Cerebellar cortex (tissue), 1 donor: Measurements from ENCODE around the gene CLASP1.
"Not testable (repeated sequence)": the region's sequence is repeated elsewhere in the genome, so short reads cannot be mapped to it uniquely, and the experiment has no call there.

ENCODE experiments used
- DNase-seq: peaks from one replicate; pipeline ENCODE4 v3.0.0-alpha.2; 2015; ENCODE audit warnings: low spot score

The CLASP1 gene

DNA sequence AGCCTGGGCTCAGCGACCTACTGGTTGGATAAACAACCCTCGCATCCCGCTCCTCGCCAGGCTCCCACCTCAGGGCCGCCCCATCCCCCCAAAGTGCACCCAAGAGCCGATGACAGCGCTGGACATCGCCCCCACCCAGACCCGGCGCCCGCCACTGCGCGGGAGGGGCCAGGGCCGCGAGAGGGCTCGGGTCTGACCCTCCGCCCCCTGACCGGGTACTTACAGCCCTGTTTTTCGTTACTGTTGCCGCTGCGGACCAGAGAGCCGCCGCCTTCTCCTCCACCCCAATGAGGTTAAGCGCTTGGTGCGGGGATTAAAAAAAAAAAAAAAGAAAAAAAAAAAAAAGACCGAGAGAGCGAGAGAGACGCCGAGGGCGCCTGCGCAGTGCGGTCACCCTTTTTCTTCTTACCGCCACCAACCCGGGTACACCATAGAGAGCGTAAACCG, at the start of gene CLASP1:
CLASP1 (minus strand) TSS at position 314 of the 447 bp plus-strand sequence. CDS start 43,567 bp downstream, outside the sequence.
- DNase-seq, result no peak

DNA sequence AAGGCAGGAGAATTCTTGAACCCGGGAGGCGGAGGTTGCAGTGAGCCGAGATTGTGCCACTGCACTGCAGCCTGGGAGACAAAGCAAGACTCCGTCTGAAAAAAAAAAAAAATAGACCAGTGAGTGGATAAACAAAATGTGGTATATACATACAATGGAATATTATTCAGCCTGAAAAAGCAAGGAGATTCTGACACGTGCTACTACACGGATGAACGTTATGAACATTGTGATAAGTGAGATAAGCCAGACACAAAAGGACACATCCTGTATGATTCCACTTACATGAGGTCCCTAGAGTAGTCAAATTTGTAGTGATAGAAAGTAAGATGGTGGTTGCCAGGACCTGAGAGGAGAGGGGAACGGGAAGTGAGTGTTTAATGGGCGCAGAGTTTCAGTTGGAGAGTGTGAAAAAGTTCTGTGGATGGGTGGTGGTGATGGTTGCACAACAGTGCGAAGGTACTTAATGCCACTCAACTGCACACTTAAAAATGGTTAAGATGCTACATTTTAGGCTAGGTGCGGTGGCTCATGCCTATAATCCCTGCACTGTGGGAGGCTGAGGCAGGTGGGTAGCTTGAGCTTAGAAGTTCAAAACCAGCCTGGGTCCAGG, 49.2 kb upstream of the CLASP1 start:
- no peak for DNase-seq

DNA sequence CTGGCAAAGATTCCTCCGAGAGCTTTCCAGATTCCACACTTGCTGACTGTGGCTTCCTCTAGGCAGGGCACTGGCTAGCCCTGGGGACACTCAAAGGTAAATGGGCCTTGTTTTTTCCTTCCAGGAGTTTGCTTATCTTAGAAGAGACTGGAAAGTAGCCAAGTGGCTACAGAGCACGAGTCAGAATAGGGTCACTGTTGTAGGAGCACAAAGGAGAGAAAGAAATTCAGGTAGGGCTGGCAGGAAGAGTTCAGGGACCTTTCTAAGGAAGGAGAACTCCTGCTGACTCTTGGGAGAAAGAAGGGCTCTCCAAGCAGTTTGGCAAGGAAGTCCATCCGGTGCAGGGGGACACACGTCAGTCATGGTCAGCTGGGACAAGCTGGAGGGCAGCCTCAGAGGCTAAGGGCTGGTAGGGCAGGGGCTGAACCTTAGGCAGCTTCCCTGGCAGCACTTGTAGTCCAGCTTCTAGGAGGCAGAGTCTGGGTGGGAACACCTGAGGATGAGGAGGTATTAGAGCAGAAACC, 47.9 kb upstream of the CLASP1 start:
- DNase-seq, result no peak

DNA sequence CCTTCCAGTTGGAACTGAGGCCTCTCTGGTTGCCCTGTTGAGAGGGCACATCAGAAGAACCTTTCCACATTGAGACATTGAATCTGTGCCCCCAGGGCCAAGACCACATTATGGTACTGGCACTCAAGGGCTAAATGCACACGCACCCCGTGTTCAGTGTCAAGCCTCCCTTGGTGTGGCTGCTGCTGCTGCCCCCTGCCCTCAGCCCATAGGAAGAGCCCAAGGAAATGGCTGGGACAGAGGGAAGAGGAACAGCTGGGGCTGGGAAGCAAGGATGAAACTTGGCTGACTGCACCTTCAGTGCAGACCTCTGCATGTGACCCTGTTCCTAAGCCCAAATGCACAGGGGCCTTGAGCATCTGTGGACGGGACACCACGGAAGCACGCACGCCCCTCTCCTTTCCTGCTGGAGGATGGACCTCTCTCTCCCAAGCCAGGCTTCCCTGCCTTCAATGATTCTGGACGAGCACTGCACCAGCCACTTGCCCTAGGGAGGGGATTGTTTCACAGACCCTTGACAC, 47.2 kb upstream of the CLASP1 start:
- no peak for DNase-seq

DNA sequence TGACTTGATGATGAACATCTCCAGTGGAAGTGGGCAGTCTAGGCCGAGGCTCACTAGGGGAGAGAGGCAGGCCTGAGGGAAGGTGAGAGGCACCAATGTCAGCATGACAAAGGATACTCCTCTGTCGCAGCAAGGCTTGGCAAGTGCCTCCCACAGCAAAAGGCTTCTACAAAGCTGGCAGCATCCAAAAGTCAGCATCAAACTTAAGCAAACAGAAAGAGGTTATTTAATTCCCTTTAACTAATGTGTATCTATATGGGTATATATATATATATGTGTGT, 45.8 kb upstream of the CLASP1 start:
- DNase-seq, result no peak

DNA sequence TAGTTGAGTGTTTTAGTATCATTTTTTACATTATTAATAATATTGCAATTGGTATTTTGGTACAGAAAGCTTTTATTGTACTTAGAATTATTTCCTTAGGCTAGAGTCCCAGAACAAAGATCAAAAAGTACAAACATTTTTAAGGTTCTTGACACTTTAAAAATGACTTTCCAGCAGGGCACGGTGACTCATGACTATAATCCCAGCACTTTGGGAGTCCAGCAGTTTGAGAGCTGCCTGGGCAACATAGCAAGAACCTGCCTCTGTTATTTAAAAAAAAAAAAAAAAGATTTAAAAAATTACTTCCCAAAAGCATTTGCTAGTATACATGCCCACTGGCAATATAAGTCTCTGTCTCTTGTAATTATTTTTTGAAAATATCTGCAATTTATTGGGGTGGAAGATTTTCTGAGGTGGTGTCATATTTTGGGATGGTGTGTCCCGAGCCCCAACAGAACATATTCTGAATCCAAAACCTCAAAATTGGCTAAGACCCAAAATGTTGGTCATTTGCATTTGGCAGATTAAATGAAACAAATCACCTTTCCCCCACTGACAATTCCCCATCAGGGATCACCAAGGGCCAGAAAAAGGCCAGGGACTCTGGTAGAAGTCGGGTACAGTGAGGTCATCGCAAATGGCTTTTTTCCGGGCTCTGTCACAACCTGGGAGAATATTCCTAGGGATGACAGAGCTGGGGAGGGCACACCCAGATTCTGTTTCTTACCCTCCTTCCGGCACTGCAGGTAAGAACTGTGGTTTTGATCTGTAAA, 45.3 kb upstream of the CLASP1 start:
- no peak for DNase-seq

DNA sequence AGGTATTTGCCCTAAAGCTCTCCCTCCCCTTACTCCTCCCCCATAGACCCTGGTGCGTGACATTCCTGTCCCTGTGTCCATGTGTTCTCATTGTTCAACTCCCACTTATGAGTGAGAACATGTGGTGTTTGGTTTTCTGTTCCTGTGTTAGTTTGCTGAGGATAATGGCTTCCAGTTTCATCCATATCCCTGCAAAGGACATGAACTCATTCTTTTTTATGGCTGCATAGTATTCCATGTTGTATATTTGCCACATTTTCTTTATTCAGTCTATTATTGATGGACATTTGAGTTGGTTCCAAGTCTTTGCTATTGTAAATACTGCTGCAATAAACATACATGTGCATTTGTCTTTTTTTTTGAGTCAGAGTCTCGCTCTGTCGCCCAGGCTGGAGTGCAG, 41.3 kb upstream of the CLASP1 start:
- not testable (repeated sequence) for DNase-seq

DNA sequence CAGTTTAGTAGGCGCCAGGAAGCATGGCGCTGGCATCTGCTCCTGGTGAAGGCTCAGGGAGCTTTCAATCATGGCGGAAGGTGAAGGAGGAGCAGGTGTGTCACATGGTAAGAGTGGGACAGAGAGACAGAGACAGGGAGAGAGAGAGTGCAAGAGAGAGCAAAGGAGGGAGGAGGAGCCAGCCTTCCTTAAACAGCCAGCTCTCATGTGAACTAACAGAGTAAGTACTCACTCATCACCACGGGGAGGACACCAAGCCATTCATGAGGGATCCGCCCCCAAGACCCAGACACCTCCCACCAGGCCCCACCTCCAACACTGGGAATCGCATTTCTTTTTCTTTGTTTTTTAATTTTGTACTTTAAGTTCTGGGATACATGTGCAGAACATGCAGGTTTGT, 40.8 kb upstream of the CLASP1 start:
- no peak for DNase-seq

DNA sequence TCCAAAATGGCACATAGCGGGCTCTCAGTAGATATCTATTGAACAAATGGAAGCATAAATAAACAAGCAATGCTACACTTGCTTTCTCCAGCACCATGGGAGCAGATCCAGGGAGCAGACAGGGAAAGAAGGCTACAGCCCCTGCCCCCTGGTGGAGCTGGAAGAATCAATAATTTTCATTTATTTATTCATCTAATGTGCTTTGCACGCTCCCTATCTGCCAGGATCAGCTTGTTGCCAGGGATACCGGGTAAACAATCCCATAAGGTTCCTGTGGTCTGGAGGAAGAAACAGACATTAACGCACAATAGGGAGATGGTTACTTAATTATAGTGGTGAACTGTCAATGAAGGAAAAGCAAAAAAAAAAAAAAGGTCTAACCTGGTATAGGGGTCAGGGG, 40.1 kb upstream of the CLASP1 start:
- peak; percentile 14 for DNase-seq

DNA sequence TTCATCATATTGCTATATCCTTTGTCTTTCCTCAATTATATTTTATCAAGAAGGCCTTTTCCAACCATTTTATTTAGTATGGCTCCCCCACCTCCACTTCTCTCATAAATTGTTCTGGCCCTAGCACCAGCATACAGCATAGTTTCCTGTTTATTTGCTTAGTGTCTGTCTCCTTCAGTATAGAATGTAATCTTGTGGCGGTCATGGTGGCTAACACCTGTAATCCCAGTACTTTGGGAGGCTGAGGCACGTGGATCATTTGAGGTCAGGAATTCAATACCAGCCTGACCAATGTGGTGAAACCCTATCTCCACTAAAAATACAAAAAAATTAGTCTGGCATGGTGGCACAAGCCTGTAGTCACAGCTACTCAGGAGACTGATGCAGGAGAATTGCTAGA, 39.6 kb upstream of the CLASP1 start:
- DNase-seq, result no peak

DNA sequence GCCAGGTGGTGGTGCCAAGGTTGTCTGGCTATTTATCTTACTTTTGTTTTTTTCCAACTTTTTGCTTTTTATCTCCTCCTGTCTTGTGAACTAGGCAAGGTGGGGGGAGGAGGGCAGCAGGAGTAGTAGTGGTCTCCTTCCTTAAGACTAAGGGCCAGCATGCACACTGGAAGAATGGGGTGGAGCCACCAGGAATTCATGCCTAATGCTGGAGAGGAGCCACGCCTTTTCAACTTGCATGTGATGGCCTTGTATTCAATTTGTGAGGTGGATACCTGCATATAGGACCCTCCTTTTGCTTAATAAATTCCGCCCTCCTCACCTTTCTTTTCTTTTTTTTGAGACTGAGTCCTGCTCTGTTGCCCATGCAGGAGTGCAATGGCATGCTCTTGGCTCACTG, 37.6 kb upstream of the CLASP1 start:
- no peak for DNase-seq

DNA sequence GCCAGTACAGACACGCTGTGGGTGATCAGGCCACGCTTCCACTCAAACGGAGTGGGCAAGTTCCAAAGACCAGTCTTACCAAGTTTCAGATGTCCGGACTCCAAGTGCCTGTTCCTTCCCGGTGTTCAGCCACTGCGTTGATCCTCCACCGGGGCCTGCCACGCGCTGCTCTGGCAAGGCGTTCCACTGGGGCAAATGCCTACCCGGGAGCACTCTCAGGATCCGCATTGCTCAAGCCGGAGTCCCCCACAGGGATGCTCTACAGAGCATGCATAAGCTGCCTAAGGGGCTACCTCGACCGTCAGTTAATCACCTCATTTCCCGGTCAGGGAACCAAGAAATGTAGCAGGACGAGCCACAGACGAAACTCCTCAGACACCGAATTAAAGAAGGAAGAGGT, 37.0 kb upstream of the CLASP1 start:
- DNase-seq, result no peak

DNA sequence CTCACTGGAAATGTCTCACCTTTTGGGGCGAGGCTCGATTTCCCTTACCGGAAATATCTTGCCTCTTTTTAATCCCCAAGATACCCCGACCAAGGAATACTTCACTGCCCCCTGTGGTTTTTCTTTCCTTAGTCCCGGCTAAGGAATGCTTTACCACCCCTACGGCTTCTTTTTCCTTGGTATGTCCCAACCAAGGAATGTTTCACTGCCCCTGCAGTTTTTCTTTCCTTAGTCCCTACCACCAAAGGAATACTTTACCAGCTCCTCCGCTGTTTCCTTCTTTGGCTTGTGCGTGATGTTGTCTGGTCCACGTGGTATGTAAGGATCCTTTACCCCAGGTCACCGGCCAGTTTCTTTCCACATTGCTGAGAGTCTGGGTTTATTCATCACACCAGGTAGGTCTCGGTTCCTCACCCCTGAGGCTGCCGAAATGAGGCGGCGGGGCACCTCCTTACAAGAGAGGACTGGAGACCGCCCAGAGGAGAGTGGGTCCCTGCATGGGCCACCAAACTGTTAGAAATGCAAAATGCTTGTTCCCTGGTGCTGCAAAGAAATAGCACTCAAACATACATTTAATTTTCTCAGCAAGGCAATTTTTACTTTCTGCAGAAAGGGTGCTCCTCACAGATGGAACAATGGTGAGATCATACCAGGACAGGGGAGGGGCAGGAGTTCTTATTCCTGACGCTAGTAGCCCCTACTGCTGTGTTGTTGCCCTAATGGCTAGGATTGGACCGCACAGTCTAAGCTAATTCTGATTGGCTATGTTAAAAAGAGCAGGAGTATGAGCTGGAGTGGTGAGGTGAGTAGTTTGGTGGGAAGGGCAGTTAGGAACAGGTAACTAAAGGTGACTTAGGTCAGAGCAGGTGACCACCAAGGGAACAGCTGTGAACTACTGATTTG, 33.4 kb upstream of the CLASP1 start:
- DNase-seq, result no peak

DNA sequence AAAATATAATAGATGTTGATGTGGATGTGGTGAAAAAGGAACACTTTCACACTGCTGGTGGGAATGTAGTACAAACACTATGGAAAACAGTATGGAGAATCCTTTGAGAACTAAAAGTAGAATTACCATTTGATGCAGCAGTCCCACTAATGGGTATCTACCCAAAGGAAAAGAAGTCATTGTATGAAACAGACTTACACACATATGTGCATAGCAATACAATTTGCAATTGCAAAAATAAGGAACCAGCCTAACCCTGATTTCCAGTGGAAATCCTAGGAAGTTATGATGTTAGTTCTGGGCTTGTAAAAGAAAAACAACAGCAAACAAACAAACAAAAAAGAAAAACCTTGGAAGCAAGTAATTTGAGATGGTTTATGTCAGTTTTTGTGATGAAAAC, 28.6 kb upstream of the CLASP1 start:
- no peak for DNase-seq

DNA sequence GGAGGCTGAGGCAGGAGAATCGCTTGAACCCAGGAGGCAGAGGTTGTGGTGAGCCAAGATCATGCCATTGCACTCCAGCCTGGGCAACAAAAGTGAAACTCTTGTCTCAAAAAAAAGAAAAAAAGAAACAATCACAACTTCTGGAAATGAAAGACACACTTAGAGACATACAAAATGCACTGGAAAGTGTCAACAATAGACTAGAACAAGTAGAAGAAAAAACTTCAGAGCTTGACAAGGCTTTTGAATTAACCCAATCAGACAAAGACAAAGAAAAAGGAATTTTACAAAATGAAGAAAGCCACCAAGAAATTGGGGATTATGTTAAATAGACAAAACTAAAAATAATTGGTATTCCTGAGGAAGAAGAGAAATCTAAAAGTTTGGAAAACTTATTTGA, 22.4 kb upstream of the CLASP1 start:
- not testable (repeated sequence) for DNase-seq

DNA sequence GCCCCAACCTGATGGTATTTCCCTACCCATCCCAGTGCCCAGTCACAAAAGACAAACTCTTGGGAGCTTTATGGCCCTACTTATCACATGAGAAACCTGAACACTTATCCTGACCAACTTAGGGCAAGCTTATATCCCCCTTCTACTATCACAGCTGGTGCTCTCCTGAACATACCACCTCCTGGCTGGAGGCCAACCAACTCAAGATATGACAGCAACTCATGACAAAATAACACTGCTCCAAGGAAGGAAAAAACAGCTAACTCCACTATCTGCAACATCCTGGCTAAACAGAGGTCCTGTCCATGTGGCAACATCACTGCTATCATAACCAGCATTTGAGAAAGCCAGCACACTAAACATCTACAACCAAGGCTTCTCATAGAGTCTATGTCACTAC, 20.9 kb upstream of the CLASP1 start:
- DNase-seq, result no peak

DNA sequence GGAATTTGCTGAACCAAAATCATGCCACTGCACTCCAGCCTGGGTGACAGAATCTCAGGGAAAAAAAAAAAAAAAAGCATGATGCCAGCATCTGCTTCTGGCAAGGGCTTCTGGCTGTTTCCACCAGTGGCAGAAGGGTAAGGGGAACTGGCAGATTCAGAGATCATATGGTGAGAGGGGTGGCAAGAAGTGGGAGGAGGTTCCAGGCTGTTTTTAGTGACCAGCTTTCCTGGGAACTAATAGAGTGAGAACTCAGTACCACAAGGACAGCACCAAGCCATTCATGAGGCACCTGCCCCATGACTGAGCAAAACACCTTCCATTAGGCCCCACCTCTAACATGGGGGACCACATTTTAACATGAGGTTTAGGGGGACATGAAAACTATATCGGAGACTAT, 18.4 kb upstream of the CLASP1 start:
- no peak for DNase-seq

DNA sequence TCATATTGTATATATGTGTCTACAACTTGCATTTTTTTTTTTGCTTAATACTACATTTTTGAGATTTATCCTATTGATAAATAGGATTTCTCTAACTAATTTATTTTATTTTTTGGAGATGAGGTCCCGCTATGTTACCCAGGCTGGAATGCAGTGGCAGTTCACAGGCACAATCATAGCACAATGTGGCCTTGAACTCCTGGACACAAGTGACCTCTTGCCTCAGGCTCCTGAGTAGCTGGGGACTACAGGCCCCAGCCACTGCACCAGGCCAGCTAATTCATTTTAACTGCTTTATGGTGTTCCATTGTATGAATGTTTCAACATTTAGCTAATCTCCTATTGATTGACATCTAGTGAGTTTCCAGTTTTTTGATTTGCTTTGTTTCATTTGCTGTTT, 16.8 kb upstream of the CLASP1 start:
- DNase-seq, result no peak

DNA sequence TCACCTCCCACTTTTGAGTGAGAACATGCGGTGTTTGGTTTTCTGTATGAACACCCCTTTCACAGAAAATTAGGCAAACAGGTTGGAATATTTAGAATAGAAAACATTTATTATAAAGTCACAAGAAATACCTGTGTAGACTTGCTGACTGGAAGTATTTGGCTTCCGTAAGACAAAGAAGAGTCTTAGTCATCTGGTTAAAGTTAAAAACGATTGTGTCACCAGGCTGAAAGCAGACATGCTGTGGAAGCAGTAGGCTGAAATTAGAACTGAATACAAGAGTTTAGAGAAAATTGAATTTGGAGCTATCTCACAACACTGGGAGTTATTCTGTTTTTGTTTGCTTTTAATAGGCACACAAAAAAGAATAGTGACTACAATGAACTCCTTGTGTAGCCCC, 16.2 kb upstream of the CLASP1 start:
- DNase-seq, result no peak

DNA sequence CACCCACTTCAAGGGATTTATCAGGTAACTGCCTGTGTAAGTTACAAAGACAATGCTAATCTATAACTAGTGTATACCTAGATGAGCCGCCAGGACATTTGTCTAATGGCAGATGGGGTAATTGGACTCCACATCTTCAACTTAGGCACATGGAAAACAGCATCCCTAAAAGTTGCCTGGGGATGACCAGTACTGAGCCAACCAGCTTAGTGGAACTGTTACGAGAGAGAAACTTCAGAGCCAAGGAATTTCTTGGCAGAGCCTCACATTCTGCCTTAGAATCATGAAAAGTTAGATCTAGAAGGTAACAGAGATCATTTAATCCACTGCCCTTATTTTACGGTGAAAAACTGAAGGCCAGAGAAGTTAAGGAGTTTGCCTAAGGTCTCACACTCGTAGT, 15.5 kb upstream of the CLASP1 start:
- DNase-seq, result no peak

DNA sequence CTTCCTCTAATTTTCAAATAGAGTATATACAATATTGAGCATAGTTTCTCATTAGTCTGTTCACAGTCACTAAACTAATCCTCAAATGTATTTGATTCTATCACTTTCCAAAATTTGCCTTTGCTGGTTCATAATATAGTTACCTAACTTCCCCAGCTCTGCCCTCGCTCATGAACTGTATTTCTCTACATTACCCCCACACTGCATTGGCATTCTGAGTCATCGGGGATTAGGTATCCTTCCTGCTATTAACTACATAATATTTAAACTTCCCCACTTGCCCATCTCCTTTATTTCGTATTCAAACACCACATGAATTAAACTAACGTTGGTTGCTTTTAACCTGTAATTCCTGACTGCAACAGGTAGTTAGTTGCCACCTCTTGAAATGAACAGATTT, 14.8 kb upstream of the CLASP1 start:
- DNase-seq, result no peak

DNA sequence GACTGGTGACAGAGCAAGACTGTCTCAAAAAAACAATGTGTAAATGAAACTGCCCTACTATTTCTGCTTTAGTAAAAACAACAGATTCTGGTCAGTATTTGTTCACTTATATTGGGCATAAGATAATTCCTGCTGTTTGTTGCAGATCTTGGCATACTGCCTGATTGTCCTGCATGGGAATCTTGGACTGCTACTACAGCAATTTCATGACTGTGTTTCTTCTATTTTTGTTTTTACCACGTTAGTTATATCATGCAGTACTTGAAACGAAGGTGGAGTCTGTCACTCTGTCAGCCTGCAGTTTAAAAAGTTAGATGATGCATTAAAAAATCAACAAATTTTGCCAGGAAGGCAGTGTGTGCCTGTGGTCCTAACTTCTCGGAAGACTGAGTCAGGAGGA, 14.2 kb upstream of the CLASP1 start:
- DNase-seq, result no peak

DNA sequence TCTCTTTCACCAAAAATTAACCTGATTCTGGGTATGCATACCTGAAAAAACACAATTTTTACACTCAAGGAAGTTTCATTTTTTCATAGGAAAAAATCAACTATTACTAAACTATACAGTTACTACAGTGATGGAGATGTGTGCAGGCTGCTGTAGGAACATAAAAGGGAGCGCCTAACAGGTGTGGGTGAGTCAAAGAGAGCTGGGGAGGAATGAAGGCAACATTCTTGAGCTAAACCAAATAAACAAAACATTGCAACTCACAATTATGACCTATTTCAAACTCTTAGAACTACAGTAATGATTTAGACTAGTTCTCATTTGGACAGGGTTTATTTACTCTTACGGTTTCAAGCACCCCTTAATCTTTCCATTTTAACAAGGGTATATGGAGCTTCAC, 13.4 kb upstream of the CLASP1 start:
- DNase-seq, result no peak
